DMS79 treated with DMSO at 0.1 percent for 48 hours (cell line): Measurements from ENCODE around the gene PCGF1.
A peak's percentile ranks its signal among the peaks of the same experiment; 100 is the strongest.
"Not testable (repeated sequence)": the region's sequence is repeated elsewhere in the genome, so short reads cannot be mapped to it uniquely, and the experiment has no call there.

Source experiments
- DNase-seq: peaks from one replicate; lab custom pipeline; 2025; lab: John Stamatoyannopoulos, UW

Gene PCGF1

GRCh38 chr2:74499267-74499939, 8.1 kb downstream of the PCGF1 start, which contains the start of gene LBX2:
TSS of gene LBX2 (minus strand) at chr2:74499603. CDS start at chr2:74499537, 66 bp downstream.
- DNase-seq = no peak

GRCh38 chr2:74498500-74499266, 8.8 kb downstream of the PCGF1 start:
- peak; percentile 53 for DNase-seq

DNA sequence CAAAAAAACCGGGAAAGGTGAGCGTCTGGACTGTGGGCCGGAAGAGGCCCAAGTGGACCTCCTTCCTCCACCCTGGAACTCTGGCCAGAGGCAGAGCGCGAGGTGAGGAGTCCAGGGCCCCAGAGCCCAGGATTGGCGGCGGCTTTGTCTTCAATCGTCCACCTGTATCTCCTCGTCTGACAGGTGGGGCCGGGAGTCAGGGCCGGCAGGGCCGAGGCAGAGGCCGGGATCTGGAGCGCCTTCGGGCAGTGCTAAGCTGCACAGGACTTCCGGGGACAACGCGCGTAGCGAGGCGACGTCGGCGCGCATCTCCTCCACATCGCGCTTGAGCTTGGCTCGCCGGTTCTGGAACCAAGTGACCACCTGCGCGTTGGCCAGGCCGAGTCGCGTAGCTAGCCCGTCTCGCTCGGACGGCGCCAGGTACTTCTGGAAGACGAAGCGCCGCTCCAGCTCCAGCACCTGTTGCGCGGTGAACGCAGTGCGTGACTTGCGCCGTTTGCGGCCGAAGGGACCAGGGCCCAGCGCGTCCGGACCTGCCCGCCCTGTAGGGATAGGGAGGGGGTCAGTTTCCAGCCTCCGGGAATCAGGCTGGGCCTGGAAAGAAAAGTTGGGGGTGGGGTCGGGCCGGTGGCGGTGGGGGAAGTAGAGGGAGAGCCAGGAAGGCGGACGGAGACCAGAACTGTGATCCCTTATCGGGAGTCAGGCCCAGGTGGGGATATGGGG, 9.6 kb downstream of the PCGF1 start:
- DNase-seq = peak; percentile 40

GRCh38 chr2:74496997-74497776, 10.3 kb downstream of the PCGF1 start:
- DNase-seq = no peak

DNA sequence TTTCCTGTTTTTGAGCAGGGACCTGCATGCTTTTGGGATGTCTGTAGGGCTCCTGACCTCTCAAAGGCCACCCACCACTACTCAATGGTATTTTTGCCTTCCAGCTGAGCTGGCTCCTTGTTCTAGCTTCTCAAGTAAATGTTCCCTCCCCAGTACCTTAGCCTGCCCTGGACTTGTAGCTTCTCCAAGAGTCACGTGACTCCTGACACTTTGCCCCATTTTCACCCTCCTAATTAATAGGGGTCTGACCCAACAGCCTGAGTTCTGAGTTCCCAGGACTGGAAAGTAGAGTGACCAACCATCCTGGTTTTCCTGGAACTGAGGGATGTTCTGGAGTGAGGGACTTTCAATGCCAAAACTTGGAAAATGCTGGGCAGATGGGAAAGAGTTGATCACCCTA, 12.1 kb downstream of the PCGF1 start:
- DNase-seq = no peak

GRCh38 chr2:74493546-74493945, 13.9 kb downstream of the PCGF1 start:
- DNase-seq = no peak

- DNase-seq = no peak
These were observed 15.6 kb downstream of the PCGF1 start for GRCh38 chr2:74491648-74492544.

- DNase-seq = no peak
These were observed 17.6 kb downstream of the PCGF1 start for GRCh38 chr2:74489906-74490305.

DNA sequence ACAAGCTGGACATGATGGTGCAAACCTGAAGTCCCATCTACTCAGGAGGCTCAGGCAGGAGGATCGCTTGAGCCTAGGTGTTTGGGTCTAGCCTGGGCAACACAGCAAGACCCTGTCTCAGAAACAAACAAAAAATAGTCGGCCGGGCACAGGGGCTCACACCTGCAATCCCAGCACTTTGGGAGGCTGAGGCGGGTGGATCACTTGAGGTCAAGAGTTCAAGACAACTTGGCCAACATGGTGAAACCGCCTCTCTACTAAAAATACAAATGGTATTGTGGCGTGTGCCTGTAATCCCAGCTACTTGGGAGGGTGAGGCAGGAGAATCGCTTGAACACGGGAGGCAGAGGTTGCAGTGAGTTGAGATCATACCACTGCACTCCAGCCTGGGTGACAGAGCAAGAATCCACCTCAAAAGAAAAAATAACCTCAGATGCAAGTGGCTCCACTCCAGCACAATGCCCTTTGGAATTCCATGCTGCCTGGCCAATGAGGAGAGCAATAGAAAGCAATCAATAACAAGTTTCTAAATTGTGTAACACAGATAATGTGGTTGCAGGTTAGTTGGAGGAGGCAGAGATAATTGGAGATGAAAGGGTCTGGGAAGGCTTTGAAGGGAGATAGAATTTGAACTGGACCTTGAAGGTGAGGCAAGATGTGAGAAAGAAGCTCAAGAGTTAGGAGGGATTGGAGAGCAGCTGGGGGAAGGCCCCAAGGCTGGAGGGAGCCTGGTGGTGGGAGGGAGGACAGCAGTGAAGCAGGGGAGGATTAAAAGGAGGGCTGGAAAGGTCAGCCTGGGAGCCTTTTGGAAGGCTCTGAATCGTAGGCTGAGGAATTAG, 18.6 kb downstream of the PCGF1 start:
- no peak for DNase-seq

DNA sequence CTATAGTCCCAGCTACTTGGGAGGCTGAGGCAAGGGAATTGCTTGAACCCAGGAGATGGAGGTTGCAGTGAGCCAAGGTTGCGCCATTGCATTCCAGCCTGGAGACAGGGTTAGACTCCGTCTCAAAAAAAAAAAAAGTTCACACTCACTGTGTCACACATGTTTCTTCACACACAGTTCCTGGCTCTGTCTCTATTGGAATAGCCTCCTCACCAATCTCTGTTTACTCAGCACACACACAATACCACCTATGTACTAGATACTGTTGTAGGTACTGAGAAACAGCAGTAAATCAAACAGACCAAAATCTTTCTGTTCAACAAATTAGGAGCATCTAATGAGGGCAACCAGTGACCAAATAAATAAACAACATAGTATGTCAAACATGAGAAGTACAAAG, 21.4 kb downstream of the PCGF1 start:
- no peak for DNase-seq

GRCh38 chr2:74483675-74484164, 23.8 kb downstream of the PCGF1 start:
- DNase-seq = not testable (repeated sequence)

- DNase-seq = peak; percentile 97
These were observed 24.5 kb downstream of the PCGF1 start, which contains the start of the genes CCDC142 and TTC31 for GRCh38 chr2:74482801-74483674. TSS of gene CCDC142 (minus strand) at chr2:74482998. CDS start at chr2:74482837, 161 bp downstream. TSS of gene TTC31 (plus strand) at chr2:74483081. CDS start at chr2:74483096, 15 bp downstream.

DNA sequence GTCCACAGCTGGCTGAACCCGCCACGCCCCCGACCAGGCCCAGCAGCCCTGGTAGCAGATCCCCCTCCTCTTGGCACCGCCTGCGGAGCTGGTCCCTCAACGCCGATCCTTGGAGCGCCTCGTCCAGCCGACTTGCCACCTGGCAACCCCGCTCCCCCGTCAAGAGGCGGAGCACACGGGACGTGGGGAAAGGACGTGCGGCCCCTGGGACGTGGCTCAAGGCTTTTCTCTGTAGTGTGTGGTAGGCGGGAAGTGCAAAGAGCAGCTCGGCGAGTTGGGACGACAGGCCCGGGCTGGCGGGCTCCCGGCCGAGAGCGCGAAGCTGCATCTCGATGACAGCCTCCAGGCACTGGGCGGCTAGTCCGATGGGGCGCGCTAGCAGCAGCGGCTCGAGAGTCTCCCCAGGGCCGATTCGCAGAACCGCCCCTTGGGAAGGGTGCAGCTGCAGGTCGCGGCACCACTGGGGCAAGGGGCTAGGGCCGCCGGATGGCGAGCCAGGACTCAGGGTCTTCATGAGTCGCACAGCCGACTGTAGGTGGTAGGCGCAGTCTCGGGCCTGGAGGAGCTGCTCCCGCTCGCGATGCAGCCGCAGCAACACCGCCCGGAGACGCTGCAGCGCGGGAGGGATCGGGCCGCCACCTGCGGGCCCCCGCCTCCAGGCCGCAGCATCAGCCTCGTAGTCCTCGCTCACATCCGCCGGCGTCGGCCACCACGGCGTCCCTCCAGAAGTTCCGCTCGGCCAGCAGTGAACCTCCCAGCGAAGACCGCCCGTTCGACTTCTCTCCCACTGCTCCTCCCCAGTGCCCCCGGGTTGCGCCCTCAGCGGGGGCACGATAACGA, 25.3 kb downstream of the PCGF1 start:
- peak; percentile 59 for DNase-seq

DNA sequence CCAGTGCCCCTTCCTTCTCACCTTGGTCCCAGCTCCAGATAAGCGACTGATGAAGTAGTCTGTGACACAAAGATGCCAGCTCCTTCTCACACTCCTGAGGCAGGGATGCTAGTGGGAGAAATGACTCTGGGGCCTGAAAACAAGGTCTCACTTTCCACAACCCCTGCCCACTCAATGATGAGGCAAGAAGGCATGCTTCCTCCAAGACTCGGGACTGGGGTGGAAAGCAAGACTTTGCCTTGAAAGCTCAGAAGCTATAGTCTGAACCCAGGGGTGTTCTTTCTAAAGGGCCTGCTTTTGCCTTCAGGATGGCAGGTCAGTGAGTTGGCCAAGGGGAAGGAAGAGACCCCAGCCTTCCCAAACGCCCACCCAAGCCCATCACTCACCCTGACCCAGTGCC, 26.1 kb downstream of the PCGF1 start:
- DNase-seq = no peak

GRCh38 chr2:74474899-74475298, 32.6 kb downstream of the PCGF1 start:
- DNase-seq = no peak

DNA sequence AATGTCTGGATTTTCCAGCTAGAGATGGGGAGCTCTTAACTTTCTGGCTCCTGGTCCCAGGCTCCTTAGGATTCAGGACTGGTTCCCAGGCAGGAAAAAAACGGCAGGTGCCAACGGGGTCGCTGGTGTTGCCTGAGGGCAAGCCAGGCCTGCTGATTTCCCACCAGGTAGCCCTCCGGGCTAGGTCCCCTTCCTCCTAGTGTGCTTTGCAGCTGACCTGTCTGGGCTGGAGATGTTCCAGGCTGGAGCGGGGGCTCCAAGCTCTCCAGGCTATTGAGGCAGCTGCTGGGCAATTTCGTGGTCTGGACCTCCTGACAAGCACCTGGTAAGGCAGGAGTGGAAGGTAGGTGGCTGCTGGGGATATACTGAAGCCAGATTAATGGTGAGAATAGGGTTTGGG, 33.0 kb downstream of the PCGF1 start:
- no peak for DNase-seq

DNA sequence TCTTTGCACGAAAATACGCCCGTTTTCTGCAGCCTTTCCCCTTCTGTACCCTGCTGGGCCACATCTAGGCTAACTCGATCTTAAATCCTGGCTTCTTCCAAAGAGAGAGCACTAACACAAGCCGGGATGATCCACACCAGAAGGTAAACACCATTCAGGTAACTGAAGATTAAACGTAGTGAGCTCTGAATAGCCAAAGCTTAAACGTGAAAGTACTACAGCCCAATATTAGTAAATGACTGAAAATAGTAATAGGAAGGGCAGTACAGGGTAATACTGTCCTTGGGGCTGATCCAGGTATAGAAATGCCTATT, 34.6 kb downstream of the PCGF1 start:
- peak; percentile 53 for DNase-seq
